ENCODE data around the gene USH2A.

GRCh38 chr1:216142921-216143320, 280.3 kb downstream of the USH2A start:
- TF ChIP-seq CTCF (IDR thresholded peaks at IDR 0.05) (no peak), POLR2A (IDR thresholded peaks at IDR 0.05) (no peak)

All from lower leg skin (tissue), 3 donors.